D721Med (cell line): ENCODE data around the gene SRBD1.

Experiments used
- DNase-seq: peaks from one replicate; pipeline ENCODE4 v3.0.0; 2011; ENCODE audit warnings: low spot score; ENCODE audit not compliant: insufficient read length
- FAIRE-seq: peaks from 2 replicates; lab custom pipeline; 2011; peaks lifted over from hg19 to GRCh38; lab: Jason Lieb, UNC
- TF ChIP-seq, protein P1 (sequence below): IDR thresholded peaks from 2 replicates; pipeline ENCODE4 v1.5.1; 2012; ENCODE audit warnings: mild to moderate bottlenecking, control low read depth; ENCODE audit not compliant: insufficient read depth; ENCODE audit errors: missing control alignments

SRBD1 gene

GRCh38 chr2:45445037-45445436 is 166.0 kb downstream of the SRBD1 start:
- no peak for DNase-seq
- TF ChIP-seq, protein P1, sequence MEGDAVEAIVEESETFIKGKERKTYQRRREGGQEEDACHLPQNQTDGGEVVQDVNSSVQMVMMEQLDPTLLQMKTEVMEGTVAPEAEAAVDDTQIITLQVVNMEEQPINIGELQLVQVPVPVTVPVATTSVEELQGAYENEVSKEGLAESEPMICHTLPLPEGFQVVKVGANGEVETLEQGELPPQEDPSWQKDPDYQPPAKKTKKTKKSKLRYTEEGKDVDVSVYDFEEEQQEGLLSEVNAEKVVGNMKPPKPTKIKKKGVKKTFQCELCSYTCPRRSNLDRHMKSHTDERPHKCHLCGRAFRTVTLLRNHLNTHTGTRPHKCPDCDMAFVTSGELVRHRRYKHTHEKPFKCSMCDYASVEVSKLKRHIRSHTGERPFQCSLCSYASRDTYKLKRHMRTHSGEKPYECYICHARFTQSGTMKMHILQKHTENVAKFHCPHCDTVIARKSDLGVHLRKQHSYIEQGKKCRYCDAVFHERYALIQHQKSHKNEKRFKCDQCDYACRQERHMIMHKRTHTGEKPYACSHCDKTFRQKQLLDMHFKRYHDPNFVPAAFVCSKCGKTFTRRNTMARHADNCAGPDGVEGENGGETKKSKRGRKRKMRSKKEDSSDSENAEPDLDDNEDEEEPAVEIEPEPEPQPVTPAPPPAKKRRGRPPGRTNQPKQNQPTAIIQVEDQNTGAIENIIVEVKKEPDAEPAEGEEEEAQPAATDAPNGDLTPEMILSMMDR: no peak
- no peak for FAIRE-seq

DNA sequence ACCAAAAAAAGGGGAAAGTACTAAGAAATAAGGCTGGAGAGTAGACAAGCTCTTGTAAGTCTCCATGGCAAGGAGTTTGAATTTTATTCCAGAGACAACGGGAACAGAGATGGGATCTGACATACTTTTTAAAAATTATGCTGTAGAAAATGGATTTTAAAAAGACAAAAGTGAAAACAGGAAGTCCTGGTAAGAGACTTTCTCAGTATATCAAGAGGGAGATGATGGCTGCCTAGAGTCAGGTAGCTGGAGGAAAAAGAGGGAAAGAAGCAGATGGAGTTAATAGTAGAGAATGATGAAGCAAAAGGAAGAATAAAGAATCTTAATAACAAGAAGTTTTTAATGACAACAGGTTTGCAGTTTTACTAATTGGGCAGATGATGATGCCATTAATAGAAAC is 168.1 kb downstream of the SRBD1 start:
- no peak for FAIRE-seq
- TF ChIP-seq, protein P1: no peak
- no peak for DNase-seq

GRCh38 chr2:45442026-45442425 is 169.0 kb downstream of the SRBD1 start:
- TF ChIP-seq, protein P1: no peak
- no peak for FAIRE-seq

GRCh38 chr2:45441571-45441970 is 169.5 kb downstream of the SRBD1 start:
- no peak for DNase-seq
- no peak for FAIRE-seq
- TF ChIP-seq, protein P1: no peak

More at GRCh38 chr2:45442026-45442425, 169.0 kb downstream of the SRBD1 start:
- no peak for DNase-seq

GRCh38 chr2:45439788-45440773 is 171.0 kb downstream of the SRBD1 start:
- TF ChIP-seq, protein P1: no peak
- FAIRE-seq (no peak), DNase-seq (no peak)

DNA sequence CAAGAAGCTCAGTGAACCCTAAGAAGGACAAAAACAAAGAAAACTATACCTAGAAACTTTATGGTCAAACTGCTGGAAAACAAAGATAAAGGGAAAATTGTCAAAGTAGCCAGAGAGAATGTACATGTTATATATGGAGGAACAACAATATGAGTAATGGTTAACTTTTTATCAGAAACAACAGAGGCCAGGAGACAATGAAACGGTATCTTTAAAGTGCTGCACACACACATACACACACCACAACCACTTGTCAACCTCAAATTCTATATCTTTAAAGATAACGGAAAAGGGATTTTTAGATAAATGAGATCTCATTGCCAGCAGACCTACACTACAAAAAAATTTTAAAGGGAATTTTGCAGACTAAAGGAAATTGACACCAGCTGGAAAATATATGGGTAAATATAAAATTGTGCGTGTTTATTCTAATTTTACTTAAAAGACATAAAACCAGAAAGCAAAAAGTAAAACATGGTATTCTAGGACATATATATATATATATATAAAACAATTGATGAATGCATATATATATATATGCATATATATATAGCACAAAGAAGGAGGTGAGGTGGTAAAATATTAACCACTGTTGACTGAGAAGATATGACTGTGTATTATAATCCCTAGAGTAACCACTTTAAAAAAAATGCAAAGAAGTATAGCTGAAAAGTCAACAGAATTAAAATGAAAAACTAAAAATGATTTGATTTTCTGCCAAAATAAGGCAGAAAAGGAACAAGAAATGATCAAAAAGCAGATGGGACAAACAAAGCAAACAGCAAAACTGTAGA is 172.0 kb downstream of the SRBD1 start:
- no peak for DNase-seq
- no peak for FAIRE-seq
- TF ChIP-seq, protein P1: no peak
